Cerebellar nuclear complex (tissue), 1 donor: ENCODE results near the gene MARK2.

Experiments
- DNase-seq, 2 experiments: peaks; one replicate each; lab custom pipeline; 2025; lab: John Stamatoyannopoulos, UW

The MARK2 gene

DNA sequence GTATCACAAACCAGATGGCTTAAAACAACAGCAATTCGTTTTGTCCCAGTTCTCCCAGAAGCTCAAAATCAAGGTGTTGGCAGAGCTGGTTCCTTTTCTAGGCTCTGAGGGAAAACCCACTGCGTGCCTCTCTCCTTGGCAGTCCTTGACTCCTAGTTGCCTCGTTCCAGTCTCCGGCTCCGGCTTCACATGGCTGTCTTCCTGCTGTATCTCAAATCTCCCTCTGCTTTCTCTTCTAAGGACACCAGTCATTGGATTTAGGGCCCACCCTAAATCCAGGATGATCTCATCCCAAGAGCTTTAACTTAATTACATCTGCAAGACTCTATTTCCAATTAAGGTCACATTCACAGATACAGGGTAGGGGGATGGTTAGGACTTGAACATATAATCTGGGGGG is 90.7 kb downstream of the MARK2 start:
- DNase-seq = no peak

- DNase-seq = no peak
Measured at GRCh38 chr11:63931045-63931444, 92.1 kb downstream of the MARK2 start.

DNA sequence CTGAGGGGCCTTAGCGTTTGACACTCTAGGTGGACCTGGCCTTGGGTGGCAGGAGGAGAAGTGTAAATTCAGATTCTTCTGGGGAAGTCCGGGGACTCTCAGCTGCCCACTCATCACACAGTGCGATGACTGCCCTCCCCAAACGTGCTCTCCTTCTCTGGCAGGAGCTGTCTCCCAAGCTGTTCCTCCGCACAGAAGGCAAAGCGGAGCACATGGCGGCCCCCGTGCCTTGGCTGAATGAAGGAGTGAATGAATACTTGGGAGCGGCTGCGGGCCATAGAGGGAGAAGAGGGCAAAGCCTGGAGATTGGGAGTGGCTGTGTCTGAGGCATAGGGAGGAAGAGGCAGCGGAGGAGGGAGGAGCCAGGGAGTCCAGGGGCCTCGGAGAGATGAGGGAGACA is 93.0 kb downstream of the MARK2 start:
- no peak for DNase-seq

GRCh38 chr11:63933459-63933858 is 94.5 kb downstream of the MARK2 start:
- DNase-seq = no peak

DNA sequence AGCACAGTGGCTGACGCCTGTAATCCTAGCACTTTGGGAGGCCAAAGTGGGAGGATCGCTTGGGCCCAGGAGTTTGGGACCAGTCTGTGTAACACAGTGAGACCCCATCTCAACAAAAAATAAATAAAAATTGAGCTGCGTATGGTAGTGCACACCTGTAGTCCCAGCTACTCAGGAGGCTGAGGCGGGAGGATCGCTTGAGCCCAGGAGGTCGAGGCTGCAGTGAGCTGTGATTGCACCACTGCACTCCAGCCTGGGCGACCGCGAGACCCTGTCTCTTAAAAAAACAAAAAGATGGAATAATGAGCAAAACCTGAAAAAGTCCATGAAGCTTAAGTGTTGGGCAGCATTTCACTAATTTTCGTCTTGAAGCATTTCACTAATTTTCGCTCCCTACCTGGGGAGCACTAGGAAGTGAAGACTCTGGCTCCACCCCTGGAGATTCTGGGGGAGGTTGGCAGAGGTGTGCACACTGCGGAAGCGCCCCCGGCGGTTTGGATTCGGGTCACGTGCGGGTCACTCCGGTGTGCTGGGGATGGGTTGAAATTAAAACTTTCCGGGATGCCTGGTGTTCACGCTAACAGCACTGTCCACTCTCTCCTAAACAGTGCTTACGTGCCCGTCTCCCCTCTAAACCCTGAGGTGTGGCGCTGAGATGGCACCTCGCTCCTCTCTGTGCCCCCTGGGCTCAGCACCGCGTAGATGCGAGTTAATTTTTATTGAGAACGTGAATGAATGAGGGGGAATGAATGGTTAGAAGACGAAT is 99.0 kb downstream of the MARK2 start:
- no peak for DNase-seq

GRCh38 chr11:63938479-63939396 is 99.8 kb downstream of the MARK2 start, which contains the start of gene NAA40:
Gene NAA40 (plus strand): TSS chr11:63939002. CDS start chr11:63939097, 95 bp downstream.
- peak; percentile 55 to 73 for DNase-seq

GRCh38 chr11:63939397-63939891 is 100.5 kb downstream of the MARK2 start:
- DNase-seq = no peak

DNA sequence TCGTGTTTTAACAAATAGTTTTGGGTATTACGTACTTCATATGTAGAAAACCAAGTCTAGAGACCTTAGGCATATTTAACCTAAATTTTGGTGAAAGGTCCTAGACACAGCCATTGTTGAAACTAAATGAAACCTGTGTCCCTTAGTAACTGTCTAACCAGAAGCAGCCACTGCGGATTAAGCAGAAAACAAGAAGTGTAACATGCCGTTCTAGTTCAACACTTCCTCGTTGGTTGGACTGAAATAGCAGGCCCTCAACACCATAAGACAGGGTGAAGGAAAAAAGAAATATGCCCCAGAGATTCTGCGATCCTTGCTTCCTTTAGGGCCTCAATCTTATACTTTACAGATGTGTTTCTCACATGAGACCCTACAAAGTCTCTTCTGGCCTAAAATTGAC is 101.9 kb downstream of the MARK2 start:
- no peak for DNase-seq

DNA sequence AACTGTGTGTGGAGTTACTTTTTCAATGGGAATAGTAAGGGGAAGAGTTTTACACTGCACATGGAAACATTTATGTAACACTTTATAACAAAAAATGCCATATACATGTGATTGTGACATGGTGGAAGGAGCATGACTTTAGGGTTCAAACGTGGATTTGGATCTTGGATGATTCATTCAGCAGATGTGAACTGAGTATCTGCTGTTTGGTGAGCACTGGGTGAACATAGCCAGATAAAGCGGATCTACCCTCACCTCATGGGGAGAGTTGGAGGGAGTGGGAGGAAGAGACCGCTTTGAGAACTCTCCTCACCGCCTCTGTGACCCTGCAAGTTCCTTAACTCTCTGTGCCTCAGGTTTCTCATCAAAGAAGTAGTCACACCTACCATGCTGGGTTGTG is 103.0 kb downstream of the MARK2 start:
- no peak for DNase-seq

- DNase-seq = no peak
Measured at GRCh38 chr11:63942803-63943202, 103.9 kb downstream of the MARK2 start.

- no peak for DNase-seq
Measured at GRCh38 chr11:63944987-63945386, 106.1 kb downstream of the MARK2 start.

GRCh38 chr11:63945477-63946163 is 106.7 kb downstream of the MARK2 start:
- peak in 1 of 2 experiments; percentile 66 for DNase-seq

DNA sequence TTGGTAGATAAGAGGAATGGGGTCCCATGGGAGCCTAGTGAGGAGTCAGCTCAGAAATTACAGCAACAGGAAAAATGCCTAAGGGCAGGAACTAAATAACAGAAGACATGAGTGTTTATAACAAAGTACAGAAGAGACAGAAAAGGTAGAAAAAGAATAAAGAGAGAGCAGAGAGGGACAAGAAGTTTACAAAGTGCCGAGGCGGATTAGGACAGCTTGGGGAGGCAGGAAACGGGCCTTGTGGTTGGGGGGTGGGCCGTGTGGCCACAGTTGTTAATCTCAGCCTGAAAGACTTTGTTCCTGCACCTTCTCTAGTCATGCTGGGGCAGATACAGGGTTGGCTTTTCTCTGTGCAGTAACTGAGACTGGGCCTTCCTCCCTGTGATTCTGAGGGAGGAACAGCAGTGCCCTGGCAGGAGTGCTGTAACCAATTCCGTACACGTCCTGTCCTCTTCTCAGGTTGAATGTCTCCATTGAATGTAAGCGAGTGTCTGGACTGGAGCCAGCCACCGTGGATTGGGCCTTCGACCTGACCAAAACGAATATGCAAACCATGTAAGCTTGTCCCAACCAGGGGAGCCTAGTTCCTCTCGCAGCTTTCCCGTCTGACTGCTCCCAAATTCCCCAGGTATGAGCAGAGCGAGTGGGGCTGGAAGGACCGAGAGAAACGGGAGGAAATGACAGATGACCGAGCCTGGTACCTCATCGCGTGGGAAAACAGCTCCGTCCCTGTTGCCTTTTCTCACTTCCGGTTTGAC is 113.0 kb downstream of the MARK2 start:
- DNase-seq = no peak

GRCh38 chr11:63952570-63952969 is 113.7 kb downstream of the MARK2 start:
- DNase-seq = no peak

- no peak for DNase-seq
Measured at GRCh38 chr11:63958008-63958407, 119.1 kb downstream of the MARK2 start.
